AG09309 (cell line): ENCODE data around the gene CTNND2.

Experiments used
- DNase-seq: peaks from one replicate; pipeline ENCODE4 v3.0.0-alpha.2; 2010; ENCODE audit warnings: low read depth
- H3K4me3 ChIP-seq: 2 replicates; pipeline ENCODE4 v1.5.1; 2011; ENCODE audit warnings: mild to moderate bottlenecking, low read depth, low read length, moderate library complexity; ENCODE audit not compliant: control insufficient read depth
- TF ChIP-seq, protein P1 (sequence below): IDR thresholded peaks from 2 replicates; pipeline ENCODE4 v1.5.1; 2011; ENCODE audit warnings: mild to moderate bottlenecking, low read depth, low read length, inconsistent platforms; ENCODE audit not compliant: insufficient read depth, control insufficient read depth; ENCODE audit errors: missing control alignments

The CTNND2 gene

DNA sequence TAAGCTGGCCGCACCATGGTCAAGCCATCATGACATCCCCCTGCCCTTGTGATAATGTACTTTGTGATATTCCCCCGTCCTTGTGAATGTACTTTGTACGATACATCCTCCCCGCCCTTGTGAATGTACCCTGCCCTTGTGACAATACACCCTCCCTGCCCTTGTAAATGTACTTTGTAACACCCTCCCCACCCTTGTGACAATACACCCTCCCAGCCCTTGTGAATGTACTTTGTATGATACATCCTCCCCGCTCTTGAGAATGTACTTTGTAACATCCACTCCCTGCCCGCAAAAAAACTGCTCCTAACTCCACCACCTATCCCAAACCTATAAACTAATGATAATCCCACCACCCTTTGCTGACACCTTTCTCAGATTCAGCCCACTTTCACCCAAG, 313.8 kb downstream of the CTNND2 start:
- no peak for DNase-seq
- TF ChIP-seq, protein P1, sequence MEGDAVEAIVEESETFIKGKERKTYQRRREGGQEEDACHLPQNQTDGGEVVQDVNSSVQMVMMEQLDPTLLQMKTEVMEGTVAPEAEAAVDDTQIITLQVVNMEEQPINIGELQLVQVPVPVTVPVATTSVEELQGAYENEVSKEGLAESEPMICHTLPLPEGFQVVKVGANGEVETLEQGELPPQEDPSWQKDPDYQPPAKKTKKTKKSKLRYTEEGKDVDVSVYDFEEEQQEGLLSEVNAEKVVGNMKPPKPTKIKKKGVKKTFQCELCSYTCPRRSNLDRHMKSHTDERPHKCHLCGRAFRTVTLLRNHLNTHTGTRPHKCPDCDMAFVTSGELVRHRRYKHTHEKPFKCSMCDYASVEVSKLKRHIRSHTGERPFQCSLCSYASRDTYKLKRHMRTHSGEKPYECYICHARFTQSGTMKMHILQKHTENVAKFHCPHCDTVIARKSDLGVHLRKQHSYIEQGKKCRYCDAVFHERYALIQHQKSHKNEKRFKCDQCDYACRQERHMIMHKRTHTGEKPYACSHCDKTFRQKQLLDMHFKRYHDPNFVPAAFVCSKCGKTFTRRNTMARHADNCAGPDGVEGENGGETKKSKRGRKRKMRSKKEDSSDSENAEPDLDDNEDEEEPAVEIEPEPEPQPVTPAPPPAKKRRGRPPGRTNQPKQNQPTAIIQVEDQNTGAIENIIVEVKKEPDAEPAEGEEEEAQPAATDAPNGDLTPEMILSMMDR: no peak
- no peak overlapping the region for H3K4me3 ChIP-seq

DNA sequence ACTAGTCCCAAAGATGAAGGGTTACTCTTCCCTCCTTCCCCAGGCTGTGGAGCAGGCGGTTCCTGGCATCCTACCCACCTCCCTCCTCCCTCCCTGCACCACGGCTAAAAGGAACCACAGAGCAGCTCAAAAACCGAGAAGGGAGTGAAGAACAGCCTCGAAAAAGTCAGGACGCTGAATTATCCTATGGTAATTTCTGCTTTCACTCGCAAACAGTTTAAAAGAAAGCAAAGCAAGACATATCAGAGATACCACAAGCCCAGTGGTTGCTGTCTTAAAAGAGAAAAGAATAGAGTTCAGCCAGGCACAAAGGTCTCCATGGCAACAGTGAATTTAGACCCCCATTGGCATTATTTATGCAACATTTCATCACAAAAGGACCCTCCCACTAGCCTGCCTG, 315.4 kb downstream of the CTNND2 start:
- no peak overlapping the region for H3K4me3 ChIP-seq
- no peak for DNase-seq
- TF ChIP-seq, protein P1: no peak

DNA sequence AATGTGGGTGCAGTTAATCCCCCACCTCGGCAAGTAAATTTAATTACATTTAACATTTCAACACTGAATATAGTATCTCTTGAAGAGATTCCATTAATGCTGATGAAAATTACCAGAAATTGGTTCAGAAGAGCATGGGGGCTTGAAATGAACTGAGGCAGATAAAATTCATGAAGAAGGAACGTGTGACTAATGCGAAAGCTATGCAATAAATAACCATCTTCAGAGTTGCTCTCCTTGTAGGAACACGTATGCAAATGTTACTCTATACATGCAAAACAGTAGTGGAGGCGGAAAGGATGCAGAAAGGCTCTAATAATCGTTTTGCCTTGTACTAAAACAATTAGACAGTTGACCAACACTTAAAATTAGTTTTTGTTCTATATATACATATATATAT, 320.2 kb downstream of the CTNND2 start:
- no peak overlapping the region for H3K4me3 ChIP-seq
- no peak for DNase-seq
- TF ChIP-seq, protein P1: no peak

GRCh38 chr5:11579351-11579750, 324.9 kb downstream of the CTNND2 start:
- TF ChIP-seq, protein P1: no peak
- no peak overlapping the region for H3K4me3 ChIP-seq
- no peak for DNase-seq

DNA sequence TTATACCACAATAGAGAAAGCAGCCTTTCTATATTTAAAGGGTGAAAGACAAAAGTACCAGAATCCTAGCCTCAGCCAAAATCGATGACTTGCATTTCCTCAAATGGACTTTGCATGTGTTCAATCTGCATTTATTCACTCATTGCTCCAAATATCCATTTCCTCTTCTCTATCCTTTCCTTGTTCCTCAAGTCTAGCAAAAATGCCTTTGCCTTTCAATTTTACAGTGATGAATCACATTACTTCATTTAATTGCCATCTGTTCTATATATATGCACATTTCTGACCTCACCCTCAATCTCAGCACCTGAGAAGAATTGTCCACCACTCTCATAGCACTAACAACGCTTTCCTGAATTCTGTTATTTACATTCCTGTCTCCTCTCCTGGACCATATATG, 329.5 kb downstream of the CTNND2 start:
- DNase-seq: no peak
- H3K4me3 ChIP-seq: no peak overlapping the region
- TF ChIP-seq, protein P1: no peak

GRCh38 chr5:11573140-11573992, 330.9 kb downstream of the CTNND2 start:
- TF ChIP-seq, protein P1: no peak

More at GRCh38 chr5:11573140-11573992, 330.9 kb downstream of the CTNND2 start:
- H3K4me3 ChIP-seq: no peak overlapping the region
- no peak for DNase-seq
